ENCODE measurements around the gene PEAK3. TPM values are rescaled to one million over a fixed set of nuclear protein-coding genes. Genes with fewer than 3 reads are reported as not detected.
A peak's percentile ranks its signal among the peaks of the same experiment; 100 is the strongest.

Gene PEAK3
- total RNA-seq, 2 experiments from 2014 or later: 0.54 TPM; not detected in 1

DNA sequence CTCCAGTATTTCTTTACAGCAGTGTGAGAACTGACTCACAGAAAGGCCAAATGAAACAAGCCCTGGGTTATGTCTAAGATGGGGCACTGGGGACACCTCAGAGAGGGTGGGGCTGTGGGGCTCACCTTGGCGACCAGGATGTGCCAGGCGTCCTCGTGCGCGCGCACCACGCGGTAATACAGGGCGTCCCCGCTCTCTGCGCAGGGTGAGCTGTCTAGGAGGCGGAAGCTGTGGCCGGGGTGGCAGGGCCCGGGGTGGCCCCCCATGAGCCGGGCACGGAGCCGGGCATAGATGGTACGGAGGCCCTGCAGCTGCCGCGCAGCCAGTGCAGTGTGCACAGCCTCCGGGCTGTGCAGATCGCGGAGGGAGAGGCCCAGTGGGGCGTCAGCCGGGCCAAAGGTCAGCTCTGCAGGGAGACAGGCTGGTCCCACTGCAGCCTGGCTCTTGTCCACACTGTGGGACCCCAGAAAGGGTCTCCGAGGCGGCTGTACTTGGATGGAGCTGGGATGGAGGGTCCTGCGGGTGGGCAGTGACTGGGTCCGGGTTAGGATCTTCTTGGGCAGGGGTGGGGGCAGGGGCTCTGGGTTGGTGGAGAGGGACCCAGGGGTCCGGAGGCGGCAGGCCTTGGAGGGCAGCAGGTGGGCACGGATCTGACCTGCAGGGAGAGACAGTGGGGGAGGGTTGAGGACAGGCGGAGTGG lies 3.4 kb downstream of the PEAK3 start:
- Mint-ChIP-seq H3K27me3 (peaks cover 7% of the 10 kb centered on the region), H3K4me1 (peaks cover 27% of the 10 kb centered on the region), H3K36me3 (peaks cover 5% of the 10 kb centered on the region), H3K4me3 (no peak overlapping the region), H3K9me3 (ENCODE audit: low read depth) (no peaks in the 10 kb centered on the region), H3K27ac (no peak overlapping the region)
- CTCF ChIA-PET: interaction anchor here (1.2 to 1.7 kb wide), 2 partner anchors 110 to 114 kb away, joined by 3 to 4 read pairs; no protein-coding TSS in a partner anchor
- DNase-seq (no peak), ATAC-seq (no peak)

DNA sequence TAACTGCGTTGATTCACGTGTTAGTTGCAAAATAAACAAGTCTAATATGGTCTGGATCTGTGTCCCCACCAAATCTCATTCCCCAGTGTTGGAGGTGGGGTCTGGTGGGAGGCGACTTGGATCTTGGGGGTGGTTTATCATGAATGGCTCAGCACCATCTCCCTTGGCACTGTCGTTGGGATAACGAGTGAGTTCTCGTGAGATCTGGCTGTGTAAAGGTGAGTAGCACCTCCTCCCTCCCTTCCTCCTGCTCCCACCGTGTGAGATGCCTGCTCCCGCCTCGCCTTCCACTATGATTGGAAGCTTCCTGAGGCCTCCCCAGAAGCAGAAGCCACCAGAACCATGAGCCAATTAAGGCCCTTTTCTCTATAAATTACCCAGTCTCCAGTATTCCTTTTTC lies 4.8 kb downstream of the PEAK3 start:
- Mint-ChIP-seq H3K9me3 (ENCODE audit: low read depth) (no peaks in the 10 kb centered on the region), H3K4me3 (no peak overlapping the region), H3K36me3 (peaks cover 14% of the 10 kb centered on the region), H3K4me1 (peaks cover 31% of the 10 kb centered on the region), H3K27me3 (no peaks in the 10 kb centered on the region), H3K27ac (peak overlapping the region; percentile 49)
- DNase-seq (no peak), ATAC-seq (no peak)
- CTCF ChIA-PET: interaction anchor here (0.9 to 7.0 kb wide), 4 partner anchors 10 to 115 kb away, joined by 3 to 52 read pairs (median 4); partner anchors contain the start of gene PLEKHJ1

DNA sequence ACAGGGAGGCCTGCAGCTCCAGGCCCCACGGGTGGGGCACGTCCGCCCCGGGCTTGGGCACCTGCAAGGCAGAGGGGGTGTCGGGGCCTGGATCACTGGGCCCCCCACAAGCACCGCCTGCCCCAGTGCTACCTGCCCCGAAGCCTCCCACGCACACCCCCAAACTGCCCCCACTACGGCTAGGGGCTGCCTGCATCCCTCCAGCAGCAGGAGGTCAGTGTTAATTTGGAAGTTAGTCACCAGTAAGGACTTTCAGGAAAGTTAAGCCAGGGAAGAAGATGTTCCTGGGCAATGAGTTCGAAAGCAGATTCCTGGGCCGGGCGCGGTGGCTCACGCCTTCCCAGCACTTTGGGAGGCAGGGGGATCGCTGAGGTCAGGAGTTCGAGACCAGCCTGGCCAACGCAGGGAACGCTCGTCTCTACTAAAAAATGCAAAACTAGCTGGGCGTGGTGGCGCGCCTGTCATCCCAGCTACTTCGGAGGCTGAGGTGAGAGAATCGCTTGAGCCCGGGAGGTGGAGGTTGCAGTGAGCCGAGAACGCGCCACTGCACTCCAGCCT lies 5.5 kb downstream of the PEAK3 start:
- Mint-ChIP-seq H3K4me1 (peaks cover 29% of the 10 kb centered on the region), H3K9me3 (ENCODE audit: low read depth) (no peaks in the 10 kb centered on the region), H3K27ac (no peak overlapping the region), H3K36me3 (peaks cover 18% of the 10 kb centered on the region), H3K27me3 (no peaks in the 10 kb centered on the region), H3K4me3 (no peak overlapping the region)
- CTCF ChIA-PET: interaction anchor here (0.9 to 7.0 kb wide), 6 partner anchors 11 to 116 kb away, joined by 3 to 52 read pairs (median 12); partner anchors contain the start of gene PLEKHJ1
- DNase-seq: no peak
- no peak for ATAC-seq

DNA sequence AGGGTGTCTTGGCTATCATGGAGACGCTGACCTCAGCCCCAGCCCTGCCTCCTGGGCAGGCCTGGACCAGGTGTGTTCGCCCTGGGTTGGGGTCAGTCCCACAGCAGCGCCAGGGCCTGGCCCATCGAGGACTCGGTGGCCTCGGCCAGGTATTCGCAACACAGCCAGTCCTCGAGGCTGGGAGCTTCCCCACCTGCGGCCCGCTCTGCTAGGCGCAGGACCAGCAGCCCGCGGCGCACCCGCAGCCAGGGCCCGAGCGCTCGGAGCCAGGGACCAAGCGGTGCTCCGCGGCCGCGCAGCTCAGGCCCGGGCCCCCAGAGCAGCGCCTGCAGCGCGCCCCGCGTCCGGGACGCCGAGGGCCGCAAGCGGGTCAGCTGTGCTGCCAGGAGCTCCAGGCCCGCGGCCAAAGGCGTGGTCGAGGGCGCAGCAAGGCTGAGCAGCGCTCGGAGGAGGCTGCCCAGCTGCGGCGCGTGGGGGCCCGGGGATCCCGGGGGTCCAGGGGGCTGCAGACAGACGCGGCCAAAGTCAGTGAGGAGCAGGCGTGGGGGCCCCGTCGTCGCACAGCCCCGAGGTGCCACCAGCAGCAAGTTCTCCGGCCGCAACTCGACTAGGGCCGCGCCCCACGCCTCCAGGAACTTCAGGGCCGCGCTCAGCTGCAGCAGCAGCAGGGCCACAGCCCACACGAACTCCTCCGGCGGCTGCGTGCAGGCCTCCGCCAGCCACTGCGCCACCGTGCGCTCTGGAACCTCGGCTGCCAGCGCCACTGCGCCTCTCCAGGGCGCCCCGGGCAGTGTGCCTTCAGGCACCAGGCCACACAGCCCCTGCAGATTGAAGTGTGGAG lies 6.2 kb downstream of the PEAK3 start:
- CTCF ChIA-PET: interaction anchor here (1.0 to 7.0 kb wide), 6 partner anchors 11 to 372 kb away, joined by 6 to 58 read pairs (median 20); partner anchors contain the start of genes PLEKHJ1 and SF3A2
- H3K4me3 Mint-ChIP-seq: no peak overlapping the region

DNA sequence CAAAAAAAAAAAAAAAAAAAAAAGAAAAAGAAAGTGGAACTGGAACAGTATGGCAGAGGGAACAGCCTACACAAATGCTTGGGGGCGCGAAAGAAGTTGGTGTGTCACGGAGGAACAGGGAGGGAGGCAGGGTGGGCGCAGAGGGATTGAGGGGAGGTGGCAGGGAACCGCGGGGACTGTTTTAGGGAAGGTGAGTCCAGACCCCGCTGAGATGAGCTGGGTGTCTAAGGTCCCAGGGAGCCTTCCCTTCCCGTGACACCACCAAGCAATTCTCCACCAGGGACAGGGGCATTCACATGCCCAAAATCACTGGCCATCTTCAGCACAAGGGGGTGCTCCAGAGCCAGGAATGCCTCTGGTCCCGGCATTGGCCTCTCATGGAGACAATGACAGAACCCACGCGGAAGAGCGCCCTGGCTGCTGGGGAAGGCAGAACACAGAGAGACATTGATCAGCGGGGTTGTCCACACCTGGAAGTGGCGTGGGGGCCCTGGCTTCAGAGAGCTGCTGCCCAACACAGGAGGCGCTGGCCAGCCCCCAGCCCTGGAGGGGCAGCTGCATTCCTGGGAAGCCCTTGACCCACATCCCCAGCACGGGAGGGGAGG lies 6.9 kb downstream of the PEAK3 start:
- ATAC-seq (no peak), DNase-seq (peak; percentile 73)
- Mint-ChIP-seq H3K4me3 (no peak overlapping the region), H3K9me3 (ENCODE audit: low read depth) (no peaks in the 10 kb centered on the region), H3K4me1 (peaks cover 31% of the 10 kb centered on the region), H3K27ac (no peak overlapping the region), H3K27me3 (no peaks in the 10 kb centered on the region), H3K36me3 (peaks cover 23% of the 10 kb centered on the region)
- CTCF ChIA-PET: interaction anchor here (1.0 to 7.0 kb wide), 13 partner anchors 12 to 373 kb away, joined by 3 to 58 read pairs (median 6); partner anchors contain the start of genes PLEKHJ1 and SF3A2

More for the DNA sequence above, 6.2 kb downstream of the PEAK3 start:
- Mint-ChIP-seq H3K27me3 (no peaks in the 10 kb centered on the region), H3K27ac (no peak overlapping the region), H3K9me3 (ENCODE audit: low read depth) (no peaks in the 10 kb centered on the region), H3K36me3 (peaks cover 22% of the 10 kb centered on the region), H3K4me1 (peaks cover 31% of the 10 kb centered on the region)
- DNase-seq: no peak
- no peak for ATAC-seq

DNA sequence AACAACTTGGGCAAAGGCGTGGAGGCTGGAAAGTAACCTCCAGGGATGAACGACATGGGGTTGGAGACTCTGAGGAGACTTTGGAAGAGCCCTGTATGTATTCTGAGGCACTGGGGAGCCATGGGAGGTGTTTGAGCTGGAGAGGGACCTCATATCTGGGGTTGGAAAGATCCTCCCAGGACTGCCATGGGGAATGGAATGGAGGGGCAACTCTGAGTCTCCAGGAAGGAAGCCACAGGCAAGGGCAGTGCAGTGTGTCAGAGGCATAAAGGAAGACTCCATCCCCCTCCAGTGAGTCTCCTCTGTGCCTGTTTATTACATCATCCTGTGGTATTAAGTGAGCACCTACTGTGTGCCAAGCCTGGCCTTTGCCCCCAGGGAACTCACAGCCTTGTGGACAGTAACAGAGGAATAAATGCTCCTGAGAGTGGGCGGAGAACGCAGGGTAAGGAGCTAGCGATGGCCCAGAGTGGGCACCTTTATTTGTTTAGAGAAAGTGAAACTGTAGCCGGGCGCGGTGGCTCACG lies 7.7 kb downstream of the PEAK3 start:
- Mint-ChIP-seq H3K36me3 (peaks cover 25% of the 10 kb centered on the region), H3K4me3 (peak overlapping the region; percentile 90), H3K27me3 (no peaks in the 10 kb centered on the region), H3K9me3 (ENCODE audit: low read depth) (no peaks in the 10 kb centered on the region), H3K4me1 (peaks cover 31% of the 10 kb centered on the region), H3K27ac (peak overlapping the region; percentile 80)
- ATAC-seq: no peak
- no peak for DNase-seq
- CTCF ChIA-PET: interaction anchor here (0.8 to 7.0 kb wide), 15 partner anchors 8 to 344 kb away, joined by 3 to 58 read pairs (median 6); partner anchors contain the start of genes PEAK3, PLEKHJ1 and SF3A2

DNA sequence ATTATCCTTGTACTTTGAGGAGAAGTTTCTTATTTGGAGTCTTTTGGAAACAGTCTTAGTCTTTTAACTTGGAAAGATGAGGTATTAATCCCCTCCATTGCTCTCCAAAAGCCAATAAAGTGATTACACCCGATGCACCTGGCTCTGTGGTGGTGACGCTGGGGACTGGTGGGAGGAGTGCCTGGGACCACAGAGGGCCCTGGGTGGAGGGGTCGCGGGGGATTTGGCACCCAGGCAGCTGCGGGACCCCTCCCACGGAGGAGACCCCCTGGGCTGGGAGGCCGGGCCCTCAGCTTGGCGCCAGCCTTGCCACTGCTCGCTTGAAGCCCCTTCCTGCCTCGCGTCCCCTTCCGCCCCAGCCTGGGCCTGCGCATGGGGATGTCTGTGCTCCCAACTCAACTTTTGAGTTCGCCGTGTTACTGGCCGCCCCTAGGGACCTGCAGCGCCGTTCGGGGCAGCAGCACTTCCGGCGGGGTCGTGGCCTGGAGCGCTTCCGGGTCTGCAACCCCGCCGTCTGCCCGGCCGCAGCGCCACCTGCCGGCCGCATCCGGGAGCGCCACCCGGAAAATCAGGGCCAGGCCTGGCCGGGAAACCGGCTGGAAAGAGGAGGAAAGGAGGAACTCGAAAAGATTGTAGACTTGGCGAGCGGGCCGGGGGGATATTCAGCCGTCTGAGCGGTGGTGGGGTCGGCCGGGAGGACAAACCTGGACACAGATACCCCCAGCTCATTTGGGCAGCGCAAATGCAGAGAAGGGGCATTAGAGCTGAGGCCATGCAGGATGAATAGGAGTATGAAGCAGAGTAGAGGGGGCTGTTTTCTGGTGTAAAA lies 8.4 kb downstream of the PEAK3 start:
- H3K27me3 Mint-ChIP-seq: no peaks in the 10 kb centered on the region
- peak overlapping the region; percentile 80 for H3K27ac Mint-ChIP-seq
- peak overlapping the region; percentile 90 for H3K4me3 Mint-ChIP-seq
- ATAC-seq (peak; percentile 65), DNase-seq (peak; percentile 94)
- no peaks in the 10 kb centered on the region for H3K9me3 Mint-ChIP-seq (ENCODE audit: low read depth)
- H3K36me3 Mint-ChIP-seq: peaks cover 25% of the 10 kb centered on the region
- H3K4me1 Mint-ChIP-seq: peaks cover 32% of the 10 kb centered on the region
- CTCF ChIA-PET: interaction anchor here (0.6 to 7.0 kb wide), 16 partner anchors 8 to 343 kb away, joined by 3 to 58 read pairs (median 4); partner anchors contain the start of genes LSM7, PEAK3, PLEKHJ1 and SF3A2

DNA sequence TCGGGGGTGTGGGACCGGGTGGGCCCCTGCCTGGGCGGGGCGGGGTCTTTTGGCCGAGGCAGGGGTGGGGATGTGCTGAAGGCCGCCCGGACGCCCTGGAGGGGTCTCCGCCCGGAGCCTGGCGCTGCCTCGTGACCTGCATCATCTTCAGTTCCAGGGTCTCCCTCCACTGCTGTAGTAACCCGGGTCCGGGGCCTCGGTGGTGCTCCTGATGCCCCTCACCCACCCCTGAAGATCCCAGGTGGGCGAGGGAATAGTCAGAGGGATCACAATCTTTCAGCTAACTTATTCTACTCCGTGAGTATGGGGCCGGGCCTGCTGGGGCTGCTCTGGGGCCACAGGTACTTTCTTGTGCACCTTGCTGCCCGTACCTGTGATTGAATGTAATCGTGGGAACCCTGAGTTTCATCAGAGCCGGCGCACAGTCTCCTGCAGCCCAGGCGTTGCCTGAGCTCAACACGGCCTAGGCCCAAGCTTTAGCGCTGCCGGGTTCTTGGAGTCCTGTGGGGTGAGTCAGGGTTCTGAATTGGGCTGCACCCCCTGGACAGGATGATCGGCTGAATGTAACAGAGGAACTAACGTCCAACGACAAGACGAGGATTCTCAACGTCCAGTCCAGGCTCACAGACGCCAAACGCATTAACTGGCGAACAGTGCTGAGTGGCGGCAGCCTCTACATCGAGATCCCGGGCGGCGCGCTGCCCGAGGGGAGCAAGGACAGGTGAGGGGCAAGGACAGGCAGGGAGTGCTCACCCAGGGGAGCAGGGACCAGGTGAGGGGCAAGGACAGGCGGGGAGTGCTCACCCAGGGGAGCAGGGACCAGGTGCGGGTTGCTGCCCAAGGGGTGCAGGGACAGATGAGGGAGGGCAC lies 10.5 kb downstream of the PEAK3 start:
- Mint-ChIP-seq H3K27me3 (no peaks in the 10 kb centered on the region), H3K4me3 (peak overlapping the region; percentile 90), H3K4me1 (peaks cover 40% of the 10 kb centered on the region), H3K36me3 (peaks cover 25% of the 10 kb centered on the region), H3K9me3 (ENCODE audit: low read depth) (no peaks in the 10 kb centered on the region), H3K27ac (peak overlapping the region; percentile 85)
- CTCF ChIA-PET: interaction anchor here (0.9 to 7.0 kb wide), 9 partner anchors 11 to 121 kb away, joined by 3 to 58 read pairs (median 7); partner anchors contain the start of genes PLEKHJ1 and SF3A2
- no peak for ATAC-seq
- DNase-seq: no peak

DNA sequence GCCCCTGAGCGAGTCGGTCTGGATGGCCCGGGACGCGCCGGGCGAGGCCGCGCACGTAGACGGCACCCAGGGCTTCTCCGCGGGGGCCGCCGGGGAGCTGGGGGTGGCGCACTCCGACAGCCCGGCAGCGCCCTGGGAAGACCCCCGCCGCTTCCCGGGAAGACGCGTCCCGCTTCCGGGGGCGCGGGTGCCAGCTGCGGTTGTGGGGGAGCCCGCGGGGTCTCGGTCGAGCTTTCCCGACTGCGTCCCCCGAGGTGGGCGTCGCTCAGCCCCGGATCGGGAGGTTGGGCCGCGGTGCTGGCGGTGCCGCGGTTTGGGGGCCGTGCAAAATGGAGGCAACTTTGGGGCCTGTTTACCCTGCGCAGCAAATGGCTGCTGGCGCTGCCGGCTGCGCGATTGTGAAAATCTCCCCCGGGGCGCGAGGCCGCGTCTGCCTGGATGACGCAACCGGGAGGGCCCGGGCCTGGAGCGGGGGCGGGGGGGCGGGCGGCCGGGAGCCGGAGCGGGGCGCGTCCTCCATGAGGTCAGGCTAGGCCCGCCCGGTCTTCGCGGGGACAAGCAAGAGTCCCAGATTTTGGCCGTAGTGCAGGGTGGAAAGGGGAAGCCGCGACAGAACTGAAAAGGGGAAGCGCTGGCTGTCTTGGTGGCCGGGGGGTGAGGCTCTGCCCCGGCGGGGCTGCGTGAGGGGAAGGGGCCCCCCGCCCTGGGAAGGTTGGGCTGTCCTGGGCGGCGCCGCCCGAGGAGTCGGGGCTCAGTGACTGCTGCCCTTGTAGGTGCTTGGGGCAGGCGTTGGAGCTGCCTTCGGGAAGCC lies 11.3 kb downstream of the PEAK3 start:
- peaks cover 43% of the 10 kb centered on the region for H3K4me1 Mint-ChIP-seq
- H3K36me3 Mint-ChIP-seq: peaks cover 25% of the 10 kb centered on the region
- ATAC-seq: peak; percentile 8
- no peaks in the 10 kb centered on the region for H3K9me3 Mint-ChIP-seq (ENCODE audit: low read depth)
- DNase-seq: peak; percentile 79
- CTCF ChIA-PET: interaction anchor here (0.9 to 7.0 kb wide), 8 partner anchors 10 to 45 kb away, joined by 3 to 58 read pairs (median 10); partner anchors contain the start of genes PLEKHJ1 and SF3A2
- H3K4me3 Mint-ChIP-seq: peak overlapping the region; percentile 90
- no peaks in the 10 kb centered on the region for H3K27me3 Mint-ChIP-seq
- peak overlapping the region; percentile 94 for H3K27ac Mint-ChIP-seq

DNA sequence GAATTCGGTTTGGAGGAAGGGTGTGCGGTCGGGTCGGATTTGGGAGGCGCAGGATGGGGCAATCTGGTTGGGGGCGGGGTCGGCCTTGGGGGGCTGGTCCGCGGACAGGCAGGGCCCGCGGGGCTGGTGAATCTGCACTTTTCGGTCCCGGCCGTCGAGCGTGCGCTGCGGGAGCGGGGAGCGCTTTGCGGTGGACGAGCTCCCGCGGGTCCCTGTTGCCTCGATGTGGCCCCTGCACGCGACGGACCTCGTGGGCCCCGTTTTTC lies 11.9 kb downstream of the PEAK3 start:
- H3K36me3 Mint-ChIP-seq: peaks cover 25% of the 10 kb centered on the region
- no peaks in the 10 kb centered on the region for H3K9me3 Mint-ChIP-seq (ENCODE audit: low read depth)
- H3K27ac Mint-ChIP-seq: peak overlapping the region; percentile 94
- CTCF ChIA-PET: interaction anchor here (0.9 to 6.1 kb wide), 4 partner anchors 10 to 35 kb away, joined by 3 to 58 read pairs (median 17); partner anchors contain the start of gene SF3A2
- peak overlapping the region; percentile 90 for H3K4me3 Mint-ChIP-seq
- peaks cover 42% of the 10 kb centered on the region for H3K4me1 Mint-ChIP-seq
- ATAC-seq (no peak), DNase-seq (peak; percentile 65)
- H3K27me3 Mint-ChIP-seq: no peaks in the 10 kb centered on the region

Measured in activated CD8-positive, alpha-beta memory T cell treated with anti-CD3 and anti-CD28 coated beads, Interleukin-2, amount 10 ng/mL, durations not matched to agents 7 days and 5 days (primary cell).